PC-3 (cell line): Measurements from ENCODE around the gene KRTAP2-4.

Experiments
- CTCF ChIP-seq: fragments of 300-600 bp; sonication (generic); conservative IDR thresholded peaks from 2 replicates; pipeline ENCODE4 v1.5.1; 2017; ENCODE audit warnings: antibody characterized with exemption, low read depth, mild to moderate bottlenecking, low read length
- EZH2 ChIP-seq: fragments of 300-600 bp; sonication (generic); IDR thresholded peaks from one replicate; pipeline ENCODE4 v1.6.1; 2017; ENCODE audit warnings: antibody characterized with exemption, mild to moderate bottlenecking, low read length; ENCODE audit not compliant: unreplicated experiment
- EZH2phosphoT487 ChIP-seq: fragments of 300-600 bp; sonication (generic); IDR thresholded peaks from 2 replicates; pipeline ENCODE4 v1.6.1; 2018; ENCODE audit warnings: mild to moderate bottlenecking, antibody characterized with exemption, low read length, borderline replicate concordance

- TF ChIP-seq EZH2 (no peak), CTCF (no peak), EZH2phosphoT487 (no peak)
Observed at GRCh38 chr17:41016578-41017215, 49.0 kb downstream of the KRTAP2-4 start.
